Measurements from ENCODE around the gene PCNT. TPM values are rescaled to one million over a fixed set of nuclear protein-coding genes. Genes with fewer than 3 reads are reported as not detected.

PCNT gene
- total RNA-seq, 4 donors from 2014 or later = 20.6 to 43.0 (median 25.5) TPM

DNA sequence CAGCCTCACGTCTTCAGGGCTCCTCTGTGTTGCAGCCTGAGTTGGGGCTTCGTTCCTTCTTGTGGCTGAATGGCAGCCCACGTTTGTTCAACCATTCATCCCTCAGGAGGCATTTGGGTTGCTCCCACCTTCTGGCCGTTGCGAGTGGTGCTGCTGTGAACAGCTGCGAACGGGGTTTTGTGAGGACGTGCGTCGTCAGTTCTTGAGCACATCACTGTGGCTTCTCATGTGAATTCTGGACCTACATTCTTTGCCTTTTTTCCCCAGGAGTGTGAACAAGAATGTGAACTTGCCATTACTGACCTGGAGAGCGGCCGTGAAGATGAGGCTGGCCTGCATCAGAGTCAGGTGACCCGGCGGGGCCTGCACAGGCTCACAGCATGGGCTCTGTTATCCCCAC is 21.9 kb downstream of the PCNT start:
- TF ChIP-seq, protein P1, sequence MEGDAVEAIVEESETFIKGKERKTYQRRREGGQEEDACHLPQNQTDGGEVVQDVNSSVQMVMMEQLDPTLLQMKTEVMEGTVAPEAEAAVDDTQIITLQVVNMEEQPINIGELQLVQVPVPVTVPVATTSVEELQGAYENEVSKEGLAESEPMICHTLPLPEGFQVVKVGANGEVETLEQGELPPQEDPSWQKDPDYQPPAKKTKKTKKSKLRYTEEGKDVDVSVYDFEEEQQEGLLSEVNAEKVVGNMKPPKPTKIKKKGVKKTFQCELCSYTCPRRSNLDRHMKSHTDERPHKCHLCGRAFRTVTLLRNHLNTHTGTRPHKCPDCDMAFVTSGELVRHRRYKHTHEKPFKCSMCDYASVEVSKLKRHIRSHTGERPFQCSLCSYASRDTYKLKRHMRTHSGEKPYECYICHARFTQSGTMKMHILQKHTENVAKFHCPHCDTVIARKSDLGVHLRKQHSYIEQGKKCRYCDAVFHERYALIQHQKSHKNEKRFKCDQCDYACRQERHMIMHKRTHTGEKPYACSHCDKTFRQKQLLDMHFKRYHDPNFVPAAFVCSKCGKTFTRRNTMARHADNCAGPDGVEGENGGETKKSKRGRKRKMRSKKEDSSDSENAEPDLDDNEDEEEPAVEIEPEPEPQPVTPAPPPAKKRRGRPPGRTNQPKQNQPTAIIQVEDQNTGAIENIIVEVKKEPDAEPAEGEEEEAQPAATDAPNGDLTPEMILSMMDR (IDR thresholded peaks at IDR 0.05; ENCODE audit: low read depth) = no peak

DNA sequence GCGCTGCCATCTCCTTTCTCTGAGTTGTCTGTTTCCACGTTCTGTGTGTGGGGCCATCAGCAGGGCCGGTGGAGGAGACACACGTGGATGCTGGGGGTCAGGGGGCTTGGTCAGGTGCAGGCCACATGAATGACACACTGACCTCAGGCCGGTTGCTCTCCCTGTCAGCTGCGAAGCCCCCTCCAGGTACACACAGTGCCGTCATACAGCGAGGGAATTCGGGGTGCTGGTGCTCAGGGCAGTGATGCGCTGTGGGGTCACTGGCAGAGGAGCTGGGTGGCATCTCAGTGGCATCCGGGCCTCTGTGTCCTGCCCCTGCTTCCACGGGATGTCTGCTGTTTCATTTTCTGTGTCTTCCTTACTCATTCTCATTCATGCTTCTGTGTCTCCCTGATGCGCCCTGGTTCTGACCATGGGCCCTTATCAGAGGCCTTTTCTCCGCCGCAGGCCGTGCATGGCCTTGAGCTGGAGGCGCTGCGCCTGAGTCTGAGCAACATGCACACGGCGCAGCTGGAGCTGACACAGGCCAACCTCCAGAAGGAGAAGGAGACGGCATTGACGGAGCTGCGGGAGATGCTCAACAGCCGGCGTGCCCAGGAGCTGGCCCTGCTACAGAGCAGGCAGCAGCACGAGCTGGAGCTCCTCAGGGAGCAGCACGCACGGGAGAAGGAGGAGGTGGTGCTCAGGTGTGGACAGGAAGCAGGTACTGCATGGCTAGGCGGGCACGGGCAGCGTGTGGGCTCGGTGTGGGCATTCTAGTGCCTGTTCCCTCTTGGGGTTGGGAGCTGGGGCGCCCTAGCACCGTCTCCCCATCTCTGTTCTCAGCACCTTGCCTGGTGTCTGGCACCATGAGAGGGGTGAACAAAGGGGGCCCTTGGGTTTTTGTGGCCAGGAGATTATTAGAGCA is 22.6 kb downstream of the PCNT start:
- TF ChIP-seq, protein P1 (IDR thresholded peaks at IDR 0.05; ENCODE audit: low read depth) = no peak

DNA sequence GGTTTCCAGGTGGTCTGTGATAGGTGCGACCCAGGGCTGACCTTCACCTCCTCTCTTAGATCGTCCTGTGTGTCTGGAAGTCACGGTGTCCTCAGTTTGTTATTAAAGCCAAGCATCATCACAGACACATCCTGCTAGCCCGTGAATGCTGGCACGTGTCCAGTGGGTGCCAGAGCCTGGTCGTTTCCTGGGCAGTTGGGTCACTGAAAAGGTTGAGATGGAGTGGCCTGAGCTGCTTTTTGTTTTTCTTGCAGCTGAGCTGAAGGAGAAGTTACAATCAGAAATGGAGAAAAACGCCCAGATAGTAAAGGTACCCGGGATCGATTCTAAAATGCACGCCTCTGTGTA is 23.2 kb downstream of the PCNT start:
- TF ChIP-seq, protein P1 (IDR thresholded peaks at IDR 0.05; ENCODE audit: low read depth) = no peak

DNA sequence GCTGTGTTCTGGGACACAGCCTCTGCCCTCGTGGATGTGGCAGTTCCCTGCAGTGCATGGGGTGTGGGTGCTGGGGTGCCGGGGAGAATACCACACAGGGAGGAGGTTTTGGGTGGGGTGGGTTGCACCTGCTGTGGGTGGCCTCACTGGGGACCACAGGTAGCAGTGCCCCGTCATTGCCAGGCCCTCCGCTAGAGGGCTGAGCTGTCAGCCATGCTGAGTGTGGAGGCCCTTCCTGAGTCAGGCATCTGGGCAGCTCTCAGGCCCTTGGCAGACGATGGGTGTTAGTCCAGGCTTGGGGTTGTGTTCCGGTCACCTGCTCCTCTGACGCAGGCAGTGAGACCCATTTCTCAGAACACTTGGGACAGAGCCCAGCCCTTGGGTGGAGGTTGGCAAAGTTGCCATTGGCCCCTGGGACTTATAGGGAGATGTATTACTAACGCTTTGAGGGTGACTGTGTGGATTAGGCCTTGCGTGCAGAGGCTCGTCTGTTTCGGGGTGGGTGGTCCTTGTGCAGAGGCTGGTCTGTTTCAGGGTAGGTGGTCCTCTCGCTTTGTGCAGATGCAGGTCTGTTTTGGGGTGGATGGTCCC is 23.9 kb downstream of the PCNT start:
- TF ChIP-seq, protein P1 (IDR thresholded peaks at IDR 0.05; ENCODE audit: low read depth) = no peak

DNA sequence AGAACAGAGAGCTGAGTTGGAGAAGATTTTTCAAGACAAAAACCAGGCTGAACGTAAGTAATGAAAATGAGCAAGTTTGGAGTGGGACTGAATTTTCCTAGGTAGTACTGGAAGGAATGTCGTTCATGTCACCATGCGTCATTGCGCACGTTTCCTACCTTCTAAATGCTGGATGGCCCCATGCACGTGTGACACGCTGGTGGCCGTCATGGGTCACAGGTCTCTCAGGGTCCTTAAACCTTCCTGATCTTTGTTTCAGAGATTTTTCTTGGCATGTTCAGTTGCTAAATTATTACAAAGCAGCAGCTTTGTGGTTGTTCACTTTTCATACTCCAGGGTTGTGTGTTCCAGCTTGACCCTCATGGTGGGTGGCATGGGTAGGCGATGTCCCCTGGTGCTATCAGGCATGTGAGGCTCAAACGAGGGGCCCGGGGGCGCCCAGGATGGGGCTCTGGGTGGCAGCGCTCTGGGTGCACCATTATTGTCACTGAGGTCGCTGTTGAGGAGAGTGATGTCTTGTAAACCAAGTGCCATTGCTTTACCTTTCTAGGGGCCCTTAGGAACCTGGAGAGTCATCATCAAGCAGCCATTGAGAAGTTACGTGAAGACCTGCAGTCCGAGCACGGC is 25.3 kb downstream of the PCNT start:
- TF ChIP-seq, protein P1 (IDR thresholded peaks at IDR 0.05; ENCODE audit: low read depth) = no peak

DNA sequence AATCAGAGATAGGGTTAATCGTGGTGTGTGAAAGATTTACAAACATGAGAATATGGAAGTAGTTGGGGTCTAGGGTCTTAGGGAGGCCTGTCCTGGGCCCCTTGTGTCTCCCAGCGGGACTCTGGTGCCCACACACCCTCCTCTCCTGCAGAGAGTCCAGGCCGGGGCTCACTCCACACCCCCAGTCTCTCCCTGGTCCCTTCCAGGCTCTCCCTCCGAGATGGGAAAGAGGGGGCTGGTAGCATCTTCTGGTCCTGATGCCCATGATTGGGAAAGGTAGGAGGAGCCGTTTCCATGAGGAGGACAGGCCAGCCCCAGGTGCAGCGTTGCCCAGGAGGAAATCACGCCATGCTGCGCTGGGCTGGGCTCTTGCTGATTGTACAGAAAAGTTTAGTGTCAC is 26.6 kb downstream of the PCNT start:
- TF ChIP-seq, protein P1 (IDR thresholded peaks at IDR 0.05; ENCODE audit: low read depth) = no peak

DNA sequence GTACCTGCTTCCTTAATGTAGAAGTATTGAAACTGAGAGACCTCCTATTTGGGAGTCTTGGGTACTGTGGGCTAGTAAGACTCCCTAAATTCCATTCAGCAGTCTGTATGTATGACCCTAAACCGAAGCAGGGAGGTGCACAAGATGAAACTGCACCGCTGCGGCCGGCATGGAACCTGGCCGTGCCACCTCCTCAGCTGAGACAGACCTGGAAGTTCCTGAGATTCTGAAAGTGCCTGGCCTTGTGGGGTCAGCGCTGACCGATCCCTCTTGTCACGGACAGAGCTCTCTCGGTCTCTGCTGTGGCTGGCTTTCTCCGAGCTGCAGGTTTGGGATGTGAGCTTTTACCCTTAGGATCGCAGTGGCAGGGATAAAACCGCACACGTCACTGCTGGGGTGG is 27.0 kb downstream of the PCNT start:
- TF ChIP-seq, protein P1 (IDR thresholded peaks at IDR 0.05; ENCODE audit: low read depth) = no peak
